ENCODE results near the gene CNKSR1.

CNKSR1 gene

DNA sequence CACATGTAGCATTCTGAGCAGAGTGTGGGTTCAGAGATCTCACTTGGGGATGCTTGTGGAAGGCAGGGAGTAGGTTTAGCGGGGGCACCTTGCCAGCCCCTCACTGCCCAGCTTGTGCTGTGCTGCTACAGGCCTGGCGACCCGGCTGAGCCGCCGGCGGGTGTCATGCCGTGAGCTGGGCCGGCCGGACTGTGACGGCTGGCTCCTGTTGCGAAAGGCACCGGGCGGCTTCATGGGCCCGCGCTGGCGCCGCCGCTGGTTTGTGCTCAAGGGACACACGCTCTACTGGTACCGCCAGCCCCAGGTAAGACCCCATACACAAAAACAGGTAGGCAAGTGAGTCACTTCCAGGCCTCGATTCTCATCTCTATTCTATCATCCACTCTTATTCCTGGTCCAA lies 7.6 kb downstream of the CNKSR1 start:
- no peaks in the 10 kb centered on the region for H3K9me3 Mint-ChIP-seq
- no peak for DNase-seq (ENCODE audit: low spot score in 2 of 2)
- H3K27ac Mint-ChIP-seq, result no peak overlapping the region
- H3K27me3 Mint-ChIP-seq, result no peaks in the 10 kb centered on the region
- H3K36me3 Mint-ChIP-seq, result no peaks in the 10 kb centered on the region
- no peaks in the 10 kb centered on the region for H3K4me1 Mint-ChIP-seq
- no peak overlapping the region for H3K4me3 Mint-ChIP-seq
- ATAC-seq (ENCODE audit: low read depth), result no peak

GRCh38 chr1:26187882-26188281 lies 10.6 kb downstream of the CNKSR1 start:
- H3K36me3 Mint-ChIP-seq, result no peaks in the 10 kb centered on the region
- H3K9me3 Mint-ChIP-seq, result no peaks in the 10 kb centered on the region
- H3K27ac Mint-ChIP-seq, result no peak overlapping the region
- DNase-seq (ENCODE audit: low spot score in 2 of 2), result no peak
- H3K4me1 Mint-ChIP-seq, result no peaks in the 10 kb centered on the region
- H3K4me3 Mint-ChIP-seq, result no peak overlapping the region
- no peak for ATAC-seq (ENCODE audit: low read depth)
- peaks cover 2% of the 10 kb centered on the region for H3K27me3 Mint-ChIP-seq

GRCh38 chr1:26188477-26188876 lies 11.2 kb downstream of the CNKSR1 start:
- Mint-ChIP-seq H3K9me3 (no peaks in the 10 kb centered on the region), H3K27me3 (peaks cover 2% of the 10 kb centered on the region), H3K4me3 (no peak overlapping the region), H3K4me1 (no peaks in the 10 kb centered on the region), H3K36me3 (no peaks in the 10 kb centered on the region), H3K27ac (no peak overlapping the region)
- DNase-seq (ENCODE audit: low spot score in 2 of 2) (no peak), ATAC-seq (ENCODE audit: low read depth) (no peak)

DNA sequence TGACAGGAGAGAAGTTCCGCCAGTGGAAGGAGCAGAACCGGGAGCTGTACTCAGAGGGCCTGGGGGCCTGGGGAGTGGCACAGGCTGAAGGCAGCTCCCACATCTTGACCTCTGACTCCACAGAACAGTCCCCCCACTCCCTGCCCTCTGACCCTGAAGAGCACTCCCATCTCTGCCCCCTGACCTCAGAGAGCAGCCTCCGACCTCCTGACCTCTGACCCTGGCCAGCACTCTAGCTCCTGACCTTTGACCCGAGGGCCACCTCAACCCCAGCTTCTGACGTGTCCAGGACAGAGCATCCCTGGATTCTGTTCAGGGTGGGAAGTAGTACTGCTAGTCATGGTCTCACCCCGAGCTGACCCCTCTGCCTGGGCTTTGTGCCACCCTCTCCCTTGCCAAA lies 12.0 kb downstream of the CNKSR1 start:
- no peak overlapping the region for H3K27ac Mint-ChIP-seq
- H3K9me3 Mint-ChIP-seq, result no peaks in the 10 kb centered on the region
- no peaks in the 10 kb centered on the region for H3K36me3 Mint-ChIP-seq
- H3K4me3 Mint-ChIP-seq, result no peak overlapping the region
- H3K4me1 Mint-ChIP-seq, result no peaks in the 10 kb centered on the region
- DNase-seq (ENCODE audit: low spot score in 2 of 2) (no peak), ATAC-seq (ENCODE audit: low read depth) (no peak)
- peaks cover 4% of the 10 kb centered on the region for H3K27me3 Mint-ChIP-seq

GRCh38 chr1:26189751-26190275 lies 12.5 kb downstream of the CNKSR1 start:
- Mint-ChIP-seq H3K9me3 (no peaks in the 10 kb centered on the region), H3K27ac (no peak overlapping the region), H3K4me1 (no peaks in the 10 kb centered on the region), H3K4me3 (no peak overlapping the region), H3K36me3 (no peaks in the 10 kb centered on the region), H3K27me3 (peaks cover 4% of the 10 kb centered on the region)
- DNase-seq (ENCODE audit: low spot score in 2 of 2) (no peak), ATAC-seq (ENCODE audit: low read depth) (no peak)

GRCh38 chr1:26190373-26190987 lies 13.2 kb downstream of the CNKSR1 start, which contains the start of gene CATSPER4:
CATSPER4 (plus strand) TSS chr1:26190602; CDS start chr1:26190628, 26 bp downstream.
- Mint-ChIP-seq H3K36me3 (no peaks in the 10 kb centered on the region), H3K4me1 (no peaks in the 10 kb centered on the region), H3K4me3 (no peak within 1 kb of the TSS), H3K27ac (no peak within 1 kb of the TSS), H3K27me3 (peaks cover 4% of the 10 kb centered on the region), H3K9me3 (no peaks in the 10 kb centered on the region)
- DNase-seq (ENCODE audit: low spot score in 2 of 2), result no peak
- ATAC-seq (ENCODE audit: low read depth), result no peak

DNA sequence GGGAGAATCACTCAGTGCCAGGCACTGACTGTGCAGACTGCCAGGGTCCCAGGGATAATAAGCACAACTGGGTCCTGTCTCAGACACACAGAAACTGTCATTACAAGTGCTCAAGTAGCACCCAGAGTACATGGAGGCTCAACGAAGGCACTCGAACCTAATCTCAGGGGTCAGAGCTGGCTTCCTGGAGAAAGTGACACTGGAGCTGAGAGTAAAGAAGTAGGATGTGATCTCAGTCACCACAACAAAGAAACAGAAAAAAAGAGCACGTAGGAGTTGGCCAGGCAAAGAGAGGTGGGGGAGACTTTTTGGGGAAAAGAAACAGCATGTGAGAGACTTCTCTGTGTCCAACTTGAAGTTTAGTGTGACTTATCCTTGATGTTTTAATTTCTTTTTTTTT lies 14.4 kb downstream of the CNKSR1 start:
- no peaks in the 10 kb centered on the region for H3K4me1 Mint-ChIP-seq
- H3K9me3 Mint-ChIP-seq, result no peaks in the 10 kb centered on the region
- ATAC-seq (ENCODE audit: low read depth) (no peak), DNase-seq (ENCODE audit: low spot score in 2 of 2) (no peak)
- no peak overlapping the region for H3K4me3 Mint-ChIP-seq
- no peaks in the 10 kb centered on the region for H3K36me3 Mint-ChIP-seq
- peaks cover 4% of the 10 kb centered on the region for H3K27me3 Mint-ChIP-seq
- H3K27ac Mint-ChIP-seq, result no peak overlapping the region

DNA sequence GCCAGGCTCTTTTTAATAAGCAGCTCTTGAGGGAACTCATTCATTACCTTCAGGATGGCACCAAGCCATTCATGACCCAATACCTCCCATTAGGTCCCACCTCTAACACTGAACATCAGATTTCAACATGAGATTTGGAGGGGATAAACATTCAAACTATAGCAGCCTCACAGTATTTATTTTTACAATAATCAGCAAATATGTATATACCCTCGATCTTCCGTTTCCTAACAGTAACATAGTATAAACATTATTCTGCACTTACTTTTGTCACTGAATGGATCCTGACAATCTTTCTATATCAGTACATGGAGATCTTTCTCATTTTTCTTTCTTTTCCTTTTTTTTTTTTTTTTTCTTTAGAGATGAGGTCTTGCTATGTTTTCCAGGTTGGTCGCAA lies 18.5 kb downstream of the CNKSR1 start:
- DNase-seq (ENCODE audit: low spot score in 2 of 2), result no peak
- Mint-ChIP-seq H3K27ac (no peak overlapping the region), H3K9me3 (no peaks in the 10 kb centered on the region), H3K4me1 (no peaks in the 10 kb centered on the region), H3K36me3 (no peaks in the 10 kb centered on the region), H3K4me3 (no peak overlapping the region), H3K27me3 (peaks cover 10% of the 10 kb centered on the region)
- ATAC-seq (ENCODE audit: low read depth), result no peak

DNA sequence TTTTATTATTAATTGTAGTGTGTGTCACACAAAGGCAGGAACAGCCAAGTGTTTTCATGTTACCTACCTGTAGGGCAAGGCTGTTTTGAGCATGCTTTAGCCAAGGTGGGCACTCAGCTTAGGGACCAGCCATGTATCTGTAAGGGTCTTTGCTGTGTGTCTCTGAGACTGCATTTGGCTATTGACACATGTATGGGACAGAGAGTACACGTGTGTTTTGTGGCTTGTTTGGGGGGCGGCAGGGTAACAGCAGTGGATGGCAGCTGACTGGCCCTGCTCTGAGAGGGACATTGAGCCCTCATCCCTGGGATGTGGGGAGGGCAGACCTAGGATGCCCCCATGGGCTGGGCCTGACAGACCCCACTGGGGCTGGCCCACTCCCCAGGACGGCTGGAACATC lies 20.0 kb downstream of the CNKSR1 start:
- ATAC-seq (ENCODE audit: low read depth), result no peak
- no peaks in the 10 kb centered on the region for H3K9me3 Mint-ChIP-seq
- no peak overlapping the region for H3K4me3 Mint-ChIP-seq
- H3K4me1 Mint-ChIP-seq, result peaks cover 2% of the 10 kb centered on the region
- peaks cover 10% of the 10 kb centered on the region for H3K27me3 Mint-ChIP-seq
- no peak for DNase-seq (ENCODE audit: low spot score in 2 of 2)
- H3K36me3 Mint-ChIP-seq, result no peaks in the 10 kb centered on the region
- no peak overlapping the region for H3K27ac Mint-ChIP-seq

- Mint-ChIP-seq H3K27ac (no peak overlapping the region), H3K27me3 (peaks cover 10% of the 10 kb centered on the region), H3K9me3 (no peaks in the 10 kb centered on the region), H3K4me3 (no peak overlapping the region), H3K36me3 (no peaks in the 10 kb centered on the region), H3K4me1 (peaks cover 2% of the 10 kb centered on the region)
- DNase-seq (ENCODE audit: low spot score in 2 of 2), result no peak
- no peak for ATAC-seq (ENCODE audit: low read depth)
These were observed 20.5 kb downstream of the CNKSR1 start for GRCh38 chr1:26197813-26198212.

DNA sequence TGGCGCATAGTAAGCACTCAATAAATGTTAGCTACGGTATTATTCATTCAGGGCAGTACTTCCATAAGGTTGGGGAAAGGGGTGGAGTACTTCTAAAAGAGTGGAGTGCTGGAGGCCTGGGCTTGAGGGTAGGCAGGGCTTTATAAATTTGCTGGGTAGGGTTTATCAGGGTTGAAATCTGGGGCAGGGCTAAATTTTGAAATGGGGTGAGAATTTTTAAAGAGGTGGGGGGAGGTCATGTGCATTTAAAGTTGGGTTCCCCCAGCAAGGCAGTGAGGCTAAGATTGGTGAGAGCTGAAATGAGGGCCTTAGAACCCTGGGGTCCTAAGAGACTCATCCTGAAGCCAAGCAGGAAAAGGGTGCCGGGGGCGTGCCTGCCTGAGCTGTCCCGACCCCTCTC lies 23.1 kb downstream of the CNKSR1 start:
- ATAC-seq (ENCODE audit: low read depth) (no peak), DNase-seq (ENCODE audit: low spot score in 2 of 2) (no peak)
- no peak overlapping the region for H3K27ac Mint-ChIP-seq
- H3K4me3 Mint-ChIP-seq, result no peak overlapping the region
- H3K36me3 Mint-ChIP-seq, result no peaks in the 10 kb centered on the region
- no peaks in the 10 kb centered on the region for H3K9me3 Mint-ChIP-seq
- peaks cover 9% of the 10 kb centered on the region for H3K27me3 Mint-ChIP-seq
- H3K4me1 Mint-ChIP-seq, result peaks cover 2% of the 10 kb centered on the region

DNA sequence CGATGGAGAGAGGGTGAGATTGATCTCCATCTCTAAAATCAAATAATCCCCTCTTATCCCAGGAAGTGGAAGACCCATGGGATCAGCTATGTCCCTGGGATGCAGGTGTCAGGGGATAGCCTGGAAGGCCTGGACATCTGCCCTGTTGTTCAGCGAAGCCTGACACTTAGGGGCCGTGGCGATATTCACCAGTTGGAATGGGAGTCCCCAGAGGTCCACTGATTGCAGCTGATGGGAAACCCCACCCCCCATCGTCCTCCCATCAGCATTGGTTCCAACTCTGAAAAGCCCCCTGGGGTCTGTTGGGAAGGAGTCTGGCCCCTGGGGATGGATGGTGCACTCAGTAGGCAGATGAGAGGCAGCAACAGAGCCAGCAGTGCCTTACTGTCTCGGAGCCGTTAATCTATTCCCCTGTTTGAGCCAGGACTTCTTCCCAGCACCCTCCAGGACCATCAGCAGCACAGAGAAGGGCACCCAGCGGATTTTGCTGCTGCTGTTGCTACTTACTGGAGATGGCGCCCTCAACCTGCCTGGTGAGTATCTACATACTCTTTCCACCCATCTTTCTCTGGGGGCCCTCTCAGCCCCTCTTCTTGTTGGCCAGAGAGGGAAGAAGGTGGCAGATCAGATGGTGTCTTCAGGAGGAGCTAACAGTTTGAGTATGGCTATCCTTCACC lies 26.5 kb downstream of the CNKSR1 start:
- H3K9me3 Mint-ChIP-seq, result no peaks in the 10 kb centered on the region
- no peaks in the 10 kb centered on the region for H3K36me3 Mint-ChIP-seq
- H3K27me3 Mint-ChIP-seq, result peaks cover 7% of the 10 kb centered on the region
- H3K27ac Mint-ChIP-seq, result no peak overlapping the region
- DNase-seq (ENCODE audit: low spot score in 2 of 2) (no peak), ATAC-seq (ENCODE audit: low read depth) (no peak)
- peaks cover 2% of the 10 kb centered on the region for H3K4me1 Mint-ChIP-seq
- no peak overlapping the region for H3K4me3 Mint-ChIP-seq

DNA sequence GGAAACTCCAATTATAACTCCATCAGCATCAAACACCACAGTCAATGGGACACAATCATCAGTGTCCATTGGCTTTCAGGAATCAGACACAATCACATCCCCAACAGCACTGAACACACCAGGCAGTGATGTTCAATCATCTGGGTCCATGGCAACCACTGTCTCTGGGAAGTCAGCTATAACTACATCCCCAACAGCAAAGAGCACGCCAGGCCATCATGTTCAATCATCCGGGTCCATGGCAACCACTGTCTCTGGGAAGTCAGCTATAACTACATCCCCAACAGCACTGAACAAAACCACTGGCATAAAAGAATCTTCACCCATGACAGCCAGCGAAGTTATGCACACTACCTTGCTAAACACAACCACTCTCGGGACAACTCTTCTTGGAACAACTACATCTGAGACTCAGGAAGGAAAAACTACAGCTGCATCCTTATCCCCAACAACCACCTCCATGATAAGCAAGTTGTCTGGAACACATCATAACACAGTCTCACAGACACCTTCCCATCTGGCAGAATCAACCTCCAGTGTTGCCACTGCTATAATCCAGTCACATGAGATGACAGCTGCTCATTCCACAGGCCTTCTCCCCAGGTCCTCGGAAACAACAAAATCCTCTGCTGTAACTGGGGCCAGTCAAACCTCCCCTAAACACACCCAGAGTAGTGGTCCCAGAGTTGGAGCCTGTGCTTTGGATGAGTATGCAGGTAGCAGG lies 33.0 kb downstream of the CNKSR1 start:
- Mint-ChIP-seq H3K4me3 (no peak overlapping the region), H3K27me3 (peaks cover 4% of the 10 kb centered on the region), H3K9me3 (no peaks in the 10 kb centered on the region), H3K27ac (no peak overlapping the region), H3K4me1 (no peaks in the 10 kb centered on the region), H3K36me3 (no peaks in the 10 kb centered on the region)
- DNase-seq (ENCODE audit: low spot score in 2 of 2) (no peak), ATAC-seq (ENCODE audit: low read depth) (no peak)

GRCh38 chr1:26212726-26213125 lies 35.4 kb downstream of the CNKSR1 start:
- no peaks in the 10 kb centered on the region for H3K36me3 Mint-ChIP-seq
- no peak overlapping the region for H3K27ac Mint-ChIP-seq
- no peak for ATAC-seq (ENCODE audit: low read depth)
- peaks cover 5% of the 10 kb centered on the region for H3K27me3 Mint-ChIP-seq
- no peaks in the 10 kb centered on the region for H3K9me3 Mint-ChIP-seq
- DNase-seq (ENCODE audit: low spot score in 2 of 2), result no peak
- H3K4me3 Mint-ChIP-seq, result no peak overlapping the region
- H3K4me1 Mint-ChIP-seq, result no peaks in the 10 kb centered on the region

Measured in memory B cell (primary cell).